Mammary epithelial cell (primary cell): ENCODE results near the gene XPOT.

ENCODE experiments used
- CTCF ChIP-seq, 2 donors: IDR thresholded peaks in 1 of 2; conservative IDR thresholded peaks in 1 of 2; 2 replicates each; pipeline ENCODE4 v1.5.1; 2011 to 2012; ENCODE audit warnings: inconsistent platforms in 2 of 2, low read length in 2 of 2, mild to moderate bottlenecking in 2 of 2, control low read depth in 1 of 2, low read depth in 1 of 2; ENCODE audit not compliant: insufficient read depth in 1 of 2; ENCODE audit errors: extremely low read depth in 1 of 2
- EZH2 ChIP-seq: IDR thresholded peaks from 2 replicates; pipeline ENCODE4 v1.6.1; 2012; ENCODE audit warnings: low read length, inconsistent platforms, borderline replicate concordance

- TF ChIP-seq EZH2 (no peak), CTCF (conservative IDR thresholded peaks at IDR 0.05 in 1 of 2, IDR thresholded peaks at IDR 0.05 in 1 of 2; ENCODE audit: extremely low read depth in 1 of 2, insufficient read depth in 1 of 2, low read depth in 1 of 2, low read length in 2 of 2) (no peak)
Observed at GRCh38 chr12:64412459-64412858, 8.3 kb downstream of the XPOT start.
